Naive thymus-derived CD4-positive, alpha-beta T cell (primary cell): ENCODE data around the gene IQSEC2. TPM values are rescaled to one million over a fixed set of nuclear protein-coding genes. Genes with fewer than 3 reads are reported as not detected.

Experiments used
- ATAC-seq: fragments of 150-1000 bp; cut with Tn5 transposase; 2 replicates; pipeline ENCODE4 v1.10.0; 2021; ENCODE audit warnings: mild to moderate bottlenecking, moderate library complexity
- CTCF ChIA-PET: fragments of 350-600 bp; sonication (Branson Sonifier 250); formaldehyde crosslinking; loops from one replicate; lab custom pipeline; 2021; ENCODE audit warnings: antibody characterized with exemption; lab: Charles Lee
- POLR2A ChIA-PET: fragments of 350-600 bp; sonication (Branson Sonifier 250); formaldehyde crosslinking; loops from one replicate; lab custom pipeline; 2021; ENCODE audit warnings: antibody characterized with exemption, inconsistent platforms; lab: Charles Lee
- DNase-seq, 9 donors: peaks; one replicate each; pipeline versions ENCODE4 v3.0.0 to v3.0.0-alpha.2; 2020 to 2022; ENCODE audit warnings: mixed read lengths in 1 of 9
- H3K27ac ChIP-seq: one replicate; pipeline ENCODE4 v1.7.0; 2013; ENCODE audit warnings: mild to moderate bottlenecking, low read depth, low read length, moderate library complexity
- H3K27me3 ChIP-seq, 2 donors: one replicate each; pipeline ENCODE4 v1.7.0; 2013; ENCODE audit warnings: low read length in 2 of 2, mild to moderate bottlenecking in 2 of 2, moderate library complexity in 2 of 2; ENCODE audit not compliant: control insufficient read depth in 2 of 2, insufficient read depth in 2 of 2
- H3K36me3 ChIP-seq, 3 experiments: 1 replicate in 2 of 3; 2 replicates in 1 of 3; pipeline ENCODE4 v1.7.0; 2013; ENCODE audit warnings: low read length in 3 of 3, mild to moderate bottlenecking in 3 of 3, moderate library complexity in 1 of 3; ENCODE audit not compliant: insufficient read depth in 3 of 3, control insufficient read depth in 2 of 3
- H3K4me1 ChIP-seq, 2 donors: one replicate each; pipeline ENCODE4 v1.7.0; 2013; ENCODE audit warnings: low read length in 2 of 2, mild to moderate bottlenecking in 2 of 2, moderate library complexity in 1 of 2; ENCODE audit not compliant: control insufficient read depth in 2 of 2, insufficient read depth in 2 of 2
- H3K4me3 ChIP-seq: 2 replicates; pipeline ENCODE4 v1.7.0; 2013; ENCODE audit warnings: mild to moderate bottlenecking, low read length
- H3K9me3 ChIP-seq, 3 experiments: 1 replicate in 2 of 3; 2 replicates in 1 of 3; pipeline ENCODE4 v1.7.0; 2013; ENCODE audit warnings: low read length in 3 of 3; ENCODE audit not compliant: control insufficient read depth in 2 of 3
- H3K27ac Mint-ChIP-seq, 9 donors: one replicate each; pipeline ENCODE4 v1.8.0; 2020 to 2022; ENCODE audit warnings: mixed read lengths in 9 of 9, mild to moderate bottlenecking in 8 of 9, moderate library complexity in 5 of 9, inconsistent platforms in 2 of 9
- H3K27me3 Mint-ChIP-seq, 5 donors: one replicate each; pipeline ENCODE4 v1.8.0; 2021 to 2022; ENCODE audit warnings: mixed read lengths in 5 of 5, mild to moderate bottlenecking in 1 of 5
- H3K36me3 Mint-ChIP-seq, 5 donors: one replicate each; pipeline ENCODE4 v1.8.0; 2020 to 2022; ENCODE audit warnings: mixed read lengths in 5 of 5, mild to moderate bottlenecking in 3 of 5, inconsistent platforms in 1 of 5
- H3K4me1 Mint-ChIP-seq, 7 donors: one replicate each; pipeline ENCODE4 v1.8.0; 2020 to 2022; ENCODE audit warnings: mixed read lengths in 7 of 7, mild to moderate bottlenecking in 3 of 7, inconsistent platforms in 1 of 7
- H3K4me3 Mint-ChIP-seq, 10 donors: one replicate each; pipeline ENCODE4 v1.8.0; 2020 to 2022; ENCODE audit warnings: mild to moderate bottlenecking in 10 of 10, mixed read lengths in 10 of 10, moderate library complexity in 6 of 10, inconsistent platforms in 2 of 10
- H3K9me3 Mint-ChIP-seq, 11 donors: one replicate each; pipeline ENCODE4 v1.8.0; 2020 to 2022; ENCODE audit warnings: mixed read lengths in 11 of 11, mild to moderate bottlenecking in 4 of 11, inconsistent platforms in 1 of 11, moderate library complexity in 1 of 11
- intact Hi-C, 2 donors: fragments of 100-400 bp; cut with micrococcal nuclease; formaldehyde crosslinking; loops; one replicate each; pipeline ENCODE4 v1.15.1; 2023
- polyA plus RNA-seq, 2 donors: library from polyadenylated mRNA; unstranded; fragments of 300-500 nt; fragmentation: Illumina TruSeq; gene quantifications; one replicate each; pipeline ENCODE4 v1.2.3, GENCODE V29; 2021
- total RNA-seq, 6 experiments: library from RNA in 5 of 6; stranded (reverse) in 5 of 6; gene quantifications; 1 replicate in 5 of 6; 2 replicates in 1 of 6; pipeline ENCODE4 v1.2.3 and lab custom pipeline; 2021 to 2026

IQSEC2 gene
- total and polyA plus RNA-seq, 7 experiments from 2014 or later, result 0.20 to 9.1 (median 0.46) TPM

DNA sequence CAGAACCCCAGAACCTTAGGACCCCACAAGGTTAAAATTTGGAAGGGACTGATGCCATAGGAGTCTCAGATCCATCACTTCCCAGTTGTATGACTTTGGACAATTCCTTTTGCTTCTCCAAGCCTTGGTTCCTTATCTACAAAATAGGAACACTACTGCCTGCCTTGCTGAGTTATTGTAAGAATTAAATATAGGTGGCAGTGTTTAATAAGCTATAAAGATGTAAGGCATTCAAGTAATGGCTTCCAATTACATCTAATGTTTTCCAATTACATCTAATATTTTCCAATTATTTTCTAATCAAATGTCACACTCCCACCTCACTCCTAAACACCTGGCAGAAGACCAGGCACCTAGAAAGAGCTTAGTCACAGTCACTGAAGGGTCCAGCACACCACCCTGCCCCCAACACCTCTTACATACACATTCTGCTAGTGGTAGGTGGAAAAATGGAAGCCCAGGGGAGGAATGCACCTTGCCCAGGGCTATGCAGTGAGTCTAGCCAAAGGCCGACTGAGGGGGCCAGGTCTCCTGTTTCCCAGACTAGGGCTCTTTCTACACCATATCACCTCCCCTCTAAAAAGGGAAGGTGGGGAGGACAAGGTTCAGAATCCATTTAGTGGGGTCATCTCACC, 31.9 kb downstream of the IQSEC2 start:
- DNase-seq, result no peak
- Histone ChIP-seq H3K4me3 (no peak overlapping the region), H3K9me3 (no peaks in the 10 kb centered on the region), H3K27ac (no peak overlapping the region), H3K36me3 (no peaks in the 10 kb centered on the region), H3K27me3 (no peaks in the 10 kb centered on the region), H3K4me1 (no peaks in the 10 kb centered on the region)
- Mint-ChIP-seq H3K4me1 (no peaks in the 10 kb centered on the region), H3K9me3 (no peaks in the 10 kb centered on the region), H3K27me3 (peaks cover 0 to 6% (median 0%) of the 10 kb centered on the region in 5 donors), H3K4me3 (no peak overlapping the region), H3K27ac (no peak overlapping the region), H3K36me3 (no peaks in the 10 kb centered on the region)
- intact Hi-C loops, result no loop called here
- no peak for ATAC-seq
- ChIA-PET CTCF (no interaction called here), POLR2A (no interaction called here)

- Histone ChIP-seq H3K9me3 (no peaks in the 10 kb centered on the region), H3K4me1 (no peaks in the 10 kb centered on the region), H3K27me3 (no peaks in the 10 kb centered on the region), H3K4me3 (no peak overlapping the region), H3K36me3 (no peaks in the 10 kb centered on the region), H3K27ac (no peak overlapping the region)
- H3K36me3 Mint-ChIP-seq, result no peaks in the 10 kb centered on the region
- no peak overlapping the region for H3K27ac Mint-ChIP-seq
- H3K4me1 Mint-ChIP-seq, result no peaks in the 10 kb centered on the region
- ATAC-seq (no peak), DNase-seq (no peak)
- H3K27me3 Mint-ChIP-seq, result peaks cover 0 to 6% (median 0%) of the 10 kb centered on the region in 5 donors
- intact Hi-C loops, result no loop called here
- no peaks in the 10 kb centered on the region for H3K9me3 Mint-ChIP-seq
- ChIA-PET POLR2A (no interaction called here), CTCF (no interaction called here)
- H3K4me3 Mint-ChIP-seq, result no peak overlapping the region
Observed at GRCh38 chrX:53247928-53248327, 33.5 kb downstream of the IQSEC2 start.

GRCh38 chrX:53246231-53246630, 35.2 kb downstream of the IQSEC2 start:
- no peaks in the 10 kb centered on the region for H3K36me3 Mint-ChIP-seq
- no peaks in the 10 kb centered on the region for H3K9me3 Mint-ChIP-seq
- Histone ChIP-seq H3K27me3 (no peaks in the 10 kb centered on the region), H3K4me1 (no peaks in the 10 kb centered on the region), H3K36me3 (no peaks in the 10 kb centered on the region), H3K4me3 (no peak overlapping the region), H3K27ac (no peak overlapping the region), H3K9me3 (no peaks in the 10 kb centered on the region)
- H3K4me3 Mint-ChIP-seq, result no peak overlapping the region
- intact Hi-C loops, result no loop called here
- no peaks in the 10 kb centered on the region for H3K4me1 Mint-ChIP-seq
- peaks cover 0 to 6% (median 0%) of the 10 kb centered on the region in 5 donors for H3K27me3 Mint-ChIP-seq
- H3K27ac Mint-ChIP-seq, result peak overlapping the region in 1 of 9 donors; percentile 18
- ChIA-PET CTCF (no interaction called here), POLR2A (no interaction called here)
- ATAC-seq (no peak), DNase-seq (no peak)

- Mint-ChIP-seq H3K9me3 (no peaks in the 10 kb centered on the region), H3K27ac (no peak overlapping the region), H3K36me3 (no peaks in the 10 kb centered on the region), H3K27me3 (peaks cover 0 to 6% (median 0%) of the 10 kb centered on the region in 5 donors), H3K4me3 (no peak overlapping the region), H3K4me1 (no peaks in the 10 kb centered on the region)
- ChIA-PET POLR2A (no interaction called here), CTCF (interaction anchor here (0.7 kb wide), 1 partner anchor 387 kb away, joined by 6 read pairs; no protein-coding TSS in a partner anchor)
- Histone ChIP-seq H3K4me3 (no peak overlapping the region), H3K9me3 (no peaks in the 10 kb centered on the region), H3K36me3 (no peaks in the 10 kb centered on the region), H3K4me1 (no peaks in the 10 kb centered on the region), H3K27me3 (no peaks in the 10 kb centered on the region), H3K27ac (no peak overlapping the region)
- intact Hi-C loops, result no loop called here
- DNase-seq (no peak), ATAC-seq (no peak)
Observed at GRCh38 chrX:53244610-53245009, 36.8 kb downstream of the IQSEC2 start.

DNA sequence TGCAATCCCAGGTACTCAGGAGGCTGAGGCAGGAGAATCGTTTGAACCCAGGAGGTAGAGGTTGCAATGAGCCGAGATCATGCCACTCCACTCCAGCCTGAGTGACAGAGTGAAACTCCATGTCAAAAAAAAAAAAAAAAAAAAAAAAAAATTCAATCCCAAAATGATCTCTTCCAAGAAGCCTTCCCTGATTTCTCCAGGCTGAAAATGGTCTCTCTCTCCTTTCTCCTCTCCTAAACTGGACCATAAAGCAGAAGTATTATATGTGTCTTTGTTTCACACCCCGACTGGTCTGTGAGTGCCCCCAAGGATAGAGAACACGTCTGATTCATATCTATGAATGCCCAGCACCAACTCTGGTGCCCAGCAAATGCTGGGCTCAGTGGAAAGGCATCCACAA, 39.1 kb downstream of the IQSEC2 start:
- no peak for DNase-seq
- ChIA-PET CTCF (no interaction called here), POLR2A (no interaction called here)
- Mint-ChIP-seq H3K4me3 (no peak overlapping the region), H3K36me3 (no peaks in the 10 kb centered on the region), H3K4me1 (no peaks in the 10 kb centered on the region), H3K27ac (no peak overlapping the region), H3K27me3 (peaks cover 0 to 6% (median 0%) of the 10 kb centered on the region in 5 donors), H3K9me3 (no peaks in the 10 kb centered on the region)
- no peak for ATAC-seq
- no peaks in the 10 kb centered on the region for H3K9me3 ChIP-seq
- no peaks in the 10 kb centered on the region for H3K27me3 ChIP-seq
- H3K27ac ChIP-seq, result no peak overlapping the region
- intact Hi-C loops, result no loop called here
- no peaks in the 10 kb centered on the region for H3K4me1 ChIP-seq
- H3K4me3 ChIP-seq, result no peak overlapping the region
- H3K36me3 ChIP-seq, result no peaks in the 10 kb centered on the region

DNA sequence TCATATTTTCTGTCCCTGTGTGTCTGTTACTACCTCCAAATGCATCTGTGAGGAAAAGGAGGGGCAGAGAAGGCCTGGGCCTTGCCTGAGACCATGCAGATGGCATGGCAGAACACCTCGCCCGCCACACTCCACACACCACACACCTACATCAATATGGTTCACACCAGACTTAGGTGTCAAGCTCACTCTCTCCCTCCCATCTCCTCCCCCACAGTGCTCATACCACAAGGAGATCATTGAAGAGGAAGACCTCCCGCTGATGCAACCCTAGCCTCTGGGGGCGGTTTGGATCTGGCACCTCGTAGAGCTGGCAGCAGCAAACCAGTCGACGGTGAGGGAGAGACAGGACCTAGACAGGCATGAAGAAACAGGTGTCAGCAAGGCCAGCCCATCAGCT, 39.8 kb downstream of the IQSEC2 start:
- H3K27me3 Mint-ChIP-seq, result peaks cover 0 to 6% (median 0%) of the 10 kb centered on the region in 5 donors
- no peaks in the 10 kb centered on the region for H3K9me3 ChIP-seq
- ChIA-PET CTCF (no interaction called here), POLR2A (no interaction called here)
- intact Hi-C loops, result no loop called here
- H3K4me1 ChIP-seq, result no peaks in the 10 kb centered on the region
- no peak overlapping the region for H3K4me3 ChIP-seq
- no peak overlapping the region for H3K27ac Mint-ChIP-seq
- H3K36me3 ChIP-seq, result no peaks in the 10 kb centered on the region
- no peak overlapping the region for H3K27ac ChIP-seq
- no peaks in the 10 kb centered on the region for H3K9me3 Mint-ChIP-seq
- no peak for DNase-seq
- no peak for ATAC-seq
- no peaks in the 10 kb centered on the region for H3K36me3 Mint-ChIP-seq
- no peaks in the 10 kb centered on the region for H3K27me3 ChIP-seq
- H3K4me3 Mint-ChIP-seq, result no peak overlapping the region
- H3K4me1 Mint-ChIP-seq, result no peaks in the 10 kb centered on the region

DNA sequence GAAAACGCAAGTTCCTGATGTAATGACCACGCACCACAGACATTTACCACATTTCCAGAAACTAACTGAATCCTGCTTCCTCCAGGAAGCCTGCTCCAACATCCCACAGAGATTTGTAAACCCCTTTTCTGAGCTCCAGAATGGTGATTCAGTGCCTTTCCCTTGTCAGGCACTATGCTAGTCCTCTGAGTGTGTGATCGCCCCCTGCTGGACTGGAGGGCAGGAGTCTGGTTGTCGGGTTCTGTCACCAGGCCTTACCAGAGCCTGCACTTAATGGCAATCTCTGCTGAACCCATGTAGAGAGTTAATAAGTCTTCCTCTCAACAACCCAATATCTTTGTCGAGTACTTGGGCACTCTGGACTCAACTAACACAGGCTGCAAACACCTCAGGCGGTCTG, 41.9 kb downstream of the IQSEC2 start:
- no peaks in the 10 kb centered on the region for H3K4me1 Mint-ChIP-seq
- H3K9me3 Mint-ChIP-seq, result no peaks in the 10 kb centered on the region
- Histone ChIP-seq H3K27me3 (no peaks in the 10 kb centered on the region), H3K36me3 (no peaks in the 10 kb centered on the region), H3K9me3 (no peaks in the 10 kb centered on the region), H3K4me1 (no peaks in the 10 kb centered on the region), H3K27ac (no peak overlapping the region), H3K4me3 (no peak overlapping the region)
- no peak overlapping the region for H3K27ac Mint-ChIP-seq
- no peak overlapping the region for H3K4me3 Mint-ChIP-seq
- CTCF ChIA-PET, result no interaction called here
- no peaks in the 10 kb centered on the region for H3K36me3 Mint-ChIP-seq
- no peak for DNase-seq
- intact Hi-C loops, result no loop called here
- no peak for ATAC-seq
- no peaks in the 10 kb centered on the region for H3K27me3 Mint-ChIP-seq
- POLR2A ChIA-PET, result interaction anchor here (0.8 kb wide), 1 partner anchor 14 kb away, joined by 3 read pairs; no protein-coding TSS in a partner anchor
